ENCODE data around the gene F12. TPM values are rescaled to one million over a fixed set of nuclear protein-coding genes. Genes with fewer than 3 reads are reported as not detected.

The F12 gene
- total RNA-seq, 2 experiments from 2014 or later: 3.8 TPM; not detected in 1

DNA sequence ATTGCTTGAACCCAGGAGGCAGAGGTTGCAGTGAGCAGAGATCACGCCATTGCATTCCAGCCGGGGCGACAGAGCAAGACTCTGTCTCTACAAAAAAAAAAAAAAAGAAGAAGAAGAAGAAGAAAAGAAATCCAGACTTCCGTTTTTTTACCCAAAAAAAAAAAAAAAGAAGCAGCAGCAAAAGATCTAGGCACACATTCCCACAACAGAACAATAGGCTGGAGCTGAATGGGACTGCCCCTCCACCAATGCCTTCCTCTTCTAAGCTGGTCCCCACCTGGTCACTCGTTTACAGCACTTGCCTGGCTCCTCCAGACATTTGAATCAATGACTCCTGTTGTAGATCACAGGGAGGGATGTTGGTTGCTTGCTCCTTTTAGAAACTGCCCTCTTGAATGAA is 56.3 kb downstream of the F12 start:
- no peaks in the 10 kb centered on the region for H3K9me2 ChIP-seq (ENCODE audit: insufficient read depth, low read length)
- H3K4me2 ChIP-seq (ENCODE audit: low read length): no peak overlapping the region
- ChIA-PET CTCF (ENCODE audit: unreplicated experiment) (interaction anchor here (0.6 kb wide), 1 partner anchor 810 kb away, joined by 3 read pairs; no protein-coding TSS in a partner anchor), POLR2A (interaction anchor here (0.7 to 5.4 kb wide), 3 partner anchors 8 to 91 kb away, joined by 3 to 35 read pairs (median 3); no protein-coding TSS in a partner anchor)
- no peak overlapping the region for H2AFZ ChIP-seq (ENCODE audit: low read length)
- no peak overlapping the region for H3K4me3 ChIP-seq (ENCODE audit: low read depth, low read length, poor library complexity, severe bottlenecking)
- no peak overlapping the region for H3K27ac ChIP-seq (ENCODE audit: low read depth, low read length, poor library complexity, severe bottlenecking)
- BruUV-seq (replicated peaks): no TSS peak
- peaks cover 7% of the 10 kb centered on the region; the same call in 1 of the 2 replicates for H4K20me1 ChIP-seq (ENCODE audit: insufficient read depth, low read length)
- peaks cover 8% of the 10 kb centered on the region for H3K9me3 ChIP-seq (ENCODE audit: low read length)
- H3K79me2 ChIP-seq (ENCODE audit: insufficient read depth, low read depth, low read length): peaks cover 33% of the 10 kb centered on the region
- no peak for DNase-seq (ENCODE audit: low spot score)
- intact Hi-C loops (cut with micrococcal nuclease; ENCODE audit: unreplicated experiment): no loop called here
- H3K36me3 ChIP-seq (ENCODE audit: insufficient read depth, low read length): peaks cover 10% of the 10 kb centered on the region
- TF ChIP-seq, protein P1, sequence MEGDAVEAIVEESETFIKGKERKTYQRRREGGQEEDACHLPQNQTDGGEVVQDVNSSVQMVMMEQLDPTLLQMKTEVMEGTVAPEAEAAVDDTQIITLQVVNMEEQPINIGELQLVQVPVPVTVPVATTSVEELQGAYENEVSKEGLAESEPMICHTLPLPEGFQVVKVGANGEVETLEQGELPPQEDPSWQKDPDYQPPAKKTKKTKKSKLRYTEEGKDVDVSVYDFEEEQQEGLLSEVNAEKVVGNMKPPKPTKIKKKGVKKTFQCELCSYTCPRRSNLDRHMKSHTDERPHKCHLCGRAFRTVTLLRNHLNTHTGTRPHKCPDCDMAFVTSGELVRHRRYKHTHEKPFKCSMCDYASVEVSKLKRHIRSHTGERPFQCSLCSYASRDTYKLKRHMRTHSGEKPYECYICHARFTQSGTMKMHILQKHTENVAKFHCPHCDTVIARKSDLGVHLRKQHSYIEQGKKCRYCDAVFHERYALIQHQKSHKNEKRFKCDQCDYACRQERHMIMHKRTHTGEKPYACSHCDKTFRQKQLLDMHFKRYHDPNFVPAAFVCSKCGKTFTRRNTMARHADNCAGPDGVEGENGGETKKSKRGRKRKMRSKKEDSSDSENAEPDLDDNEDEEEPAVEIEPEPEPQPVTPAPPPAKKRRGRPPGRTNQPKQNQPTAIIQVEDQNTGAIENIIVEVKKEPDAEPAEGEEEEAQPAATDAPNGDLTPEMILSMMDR (conservative IDR thresholded peaks at IDR 0.05; ENCODE audit: low read length): no peak
- no peak for TF ChIP-seq EZH2phosphoT487 (IDR thresholded peaks at IDR 0.05; ENCODE audit: borderline replicate concordance, low read depth, low read length)
- H3K4me1 ChIP-seq (ENCODE audit: insufficient read depth, low read length, poor library complexity, severe bottlenecking): peaks cover 47% of the 10 kb centered on the region

Other genes with a start within 250 kb of the F12 start
- gene RAB24, start 105.8 kb downstream of the F12 start, total RNA-seq (2014; rRNA removed; shearing (Covaris generic)): 25.8 and 43.1 TPM in 2 replicates
- gene RAB24, start 105.8 kb downstream of the F12 start, total RNA-seq (2022): 31.3 and 36.1 TPM in 2 replicates
- gene PRELID1, start 105.8 kb downstream of the F12 start, total RNA-seq (2014; rRNA removed; shearing (Covaris generic)): 217 and 249 TPM in 2 replicates
- gene PRELID1, start 105.8 kb downstream of the F12 start, total RNA-seq (2022): 203 and 232 TPM in 2 replicates
- gene MXD3, start 97.7 kb downstream of the F12 start, total RNA-seq (2014; rRNA removed; shearing (Covaris generic)): 109 and 130 TPM in 2 replicates
- 81.3 and 105 TPM in 2 replicates for gene MXD3, start 97.7 kb downstream of the F12 start, total RNA-seq (2022)
- 144 and 151 TPM in 2 replicates for gene LMAN2, start 57.9 kb downstream of the F12 start, total RNA-seq (2014; rRNA removed; shearing (Covaris generic))
- 103 and 116 TPM in 2 replicates for gene LMAN2, start 57.9 kb downstream of the F12 start, total RNA-seq (2022)
- 33.0 and 43.3 TPM in 2 replicates for gene RGS14, start 51.6 kb downstream of the F12 start, total RNA-seq (2014; rRNA removed; shearing (Covaris generic))
- 41.7 and 46.3 TPM in 2 replicates for gene RGS14, start 51.6 kb downstream of the F12 start, total RNA-seq (2022)
- gene SLC34A1, start 25.1 kb downstream of the F12 start, total RNA-seq (2014; rRNA removed; shearing (Covaris generic)): 0.05 and 0.35 TPM in 2 replicates
- gene SLC34A1, start 25.1 kb downstream of the F12 start, total RNA-seq (2022): 0.46 and 0.63 TPM in 2 replicates
- gene PFN3, start 8.9 kb downstream of the F12 start, total RNA-seq (2014; rRNA removed; shearing (Covaris generic)): not detected in 2 replicates
- not detected in 2 replicates for gene PFN3, start 8.9 kb downstream of the F12 start, total RNA-seq (2022)
- 43.4 and 46.2 TPM in 2 replicates for gene GRK6, start 17.1 kb upstream of the F12 start, total RNA-seq (2014; rRNA removed; shearing (Covaris generic))
- gene GRK6, start 17.1 kb upstream of the F12 start, total RNA-seq (2022): 99.4 and 102 TPM in 2 replicates
- 7.0 and 13.6 TPM in 2 replicates for gene PRR7, start 37.2 kb upstream of the F12 start, total RNA-seq (2014; rRNA removed; shearing (Covaris generic))
- 12.5 and 12.8 TPM in 2 replicates for gene PRR7, start 37.2 kb upstream of the F12 start, total RNA-seq (2022)
- 11.7 and 17.4 TPM in 2 replicates for gene DBN1, start 64.1 kb upstream of the F12 start, total RNA-seq (2014; rRNA removed; shearing (Covaris generic))
- gene DBN1, start 64.1 kb upstream of the F12 start, total RNA-seq (2022): 21.3 and 22.0 TPM in 2 replicates
- 38.8 and 41.4 TPM in 2 replicates for gene PDLIM7, start 88.0 kb upstream of the F12 start, total RNA-seq (2014; rRNA removed; shearing (Covaris generic))
- 58.0 and 78.9 TPM in 2 replicates for gene PDLIM7, start 88.0 kb upstream of the F12 start, total RNA-seq (2022)
- gene DOK3, start 100.3 kb upstream of the F12 start, total RNA-seq (2014; rRNA removed; shearing (Covaris generic)): 186 and 197 TPM in 2 replicates
- gene DOK3, start 100.3 kb upstream of the F12 start, total RNA-seq (2022): 260 and 268 TPM in 2 replicates
- 216 and 224 TPM in 2 replicates for gene DDX41, start 107.4 kb upstream of the F12 start, total RNA-seq (2014; rRNA removed; shearing (Covaris generic))
- 145 and 169 TPM in 2 replicates for gene DDX41, start 107.4 kb upstream of the F12 start, total RNA-seq (2022)
- gene FAM193B, start 145.0 kb upstream of the F12 start, total RNA-seq (2014; rRNA removed; shearing (Covaris generic)): 63.2 and 92.8 TPM in 2 replicates
- 104 and 113 TPM in 2 replicates for gene FAM193B, start 145.0 kb upstream of the F12 start, total RNA-seq (2022)
- 67.6 and 89.7 TPM in 2 replicates for gene TMED9, start 182.6 kb upstream of the F12 start, total RNA-seq (2014; rRNA removed; shearing (Covaris generic))
- 125 and 134 TPM in 2 replicates for gene TMED9, start 182.6 kb upstream of the F12 start, total RNA-seq (2022)
- 19.8 and 24.9 TPM in 2 replicates for gene B4GALT7, start 190.6 kb upstream of the F12 start, total RNA-seq (2014; rRNA removed; shearing (Covaris generic))
- 33.7 and 38.5 TPM in 2 replicates for gene B4GALT7, start 190.6 kb upstream of the F12 start, total RNA-seq (2022)